Ecto neural progenitor cell (in vitro differentiated cells): ENCODE results near the gene ATXN1L.
"Not testable (repeated sequence)": the region's sequence is repeated elsewhere in the genome, so short reads cannot be mapped to it uniquely, and the experiment has no call there.

ENCODE experiments used
- DNase-seq: peaks from one replicate; pipeline ENCODE4 v3.0.0-alpha.2; 2018; ENCODE audit warnings: low spot score

Gene ATXN1L

DNA sequence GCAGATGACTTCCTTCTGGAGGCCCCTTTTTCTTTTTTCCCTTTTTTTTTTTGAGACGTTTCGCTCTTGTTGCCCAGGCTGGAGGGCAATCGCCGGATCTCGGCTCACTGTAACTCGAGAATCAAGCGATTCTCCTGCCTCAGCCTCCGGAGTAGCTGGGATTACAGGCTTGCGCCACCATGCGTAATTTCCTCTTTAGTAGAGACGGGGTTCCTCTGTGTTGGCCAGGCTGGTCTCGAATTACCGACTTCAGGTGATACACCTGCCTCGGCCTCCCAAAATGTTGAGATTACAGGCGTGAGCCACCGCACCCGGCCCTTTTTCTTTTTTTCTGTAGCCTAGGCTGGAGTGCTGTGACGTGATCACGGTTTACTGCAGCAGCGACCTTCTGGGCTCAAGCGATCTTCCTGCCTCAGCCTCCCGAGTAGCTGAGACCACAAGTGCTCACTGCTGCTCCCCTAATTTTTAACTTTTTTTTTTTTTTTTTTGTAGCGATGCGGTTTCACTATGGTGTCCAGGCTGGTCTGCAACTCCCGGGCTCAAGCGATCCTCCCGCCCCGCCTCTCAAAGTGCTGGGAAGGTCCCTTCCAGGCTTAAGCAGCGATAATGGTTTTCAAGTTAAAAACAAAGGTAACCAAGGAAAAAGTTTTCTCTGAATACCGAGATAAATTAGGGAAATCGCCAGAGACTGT, 48.6 kb downstream of the ATXN1L start:
- DNase-seq: peak; percentile 71

DNA sequence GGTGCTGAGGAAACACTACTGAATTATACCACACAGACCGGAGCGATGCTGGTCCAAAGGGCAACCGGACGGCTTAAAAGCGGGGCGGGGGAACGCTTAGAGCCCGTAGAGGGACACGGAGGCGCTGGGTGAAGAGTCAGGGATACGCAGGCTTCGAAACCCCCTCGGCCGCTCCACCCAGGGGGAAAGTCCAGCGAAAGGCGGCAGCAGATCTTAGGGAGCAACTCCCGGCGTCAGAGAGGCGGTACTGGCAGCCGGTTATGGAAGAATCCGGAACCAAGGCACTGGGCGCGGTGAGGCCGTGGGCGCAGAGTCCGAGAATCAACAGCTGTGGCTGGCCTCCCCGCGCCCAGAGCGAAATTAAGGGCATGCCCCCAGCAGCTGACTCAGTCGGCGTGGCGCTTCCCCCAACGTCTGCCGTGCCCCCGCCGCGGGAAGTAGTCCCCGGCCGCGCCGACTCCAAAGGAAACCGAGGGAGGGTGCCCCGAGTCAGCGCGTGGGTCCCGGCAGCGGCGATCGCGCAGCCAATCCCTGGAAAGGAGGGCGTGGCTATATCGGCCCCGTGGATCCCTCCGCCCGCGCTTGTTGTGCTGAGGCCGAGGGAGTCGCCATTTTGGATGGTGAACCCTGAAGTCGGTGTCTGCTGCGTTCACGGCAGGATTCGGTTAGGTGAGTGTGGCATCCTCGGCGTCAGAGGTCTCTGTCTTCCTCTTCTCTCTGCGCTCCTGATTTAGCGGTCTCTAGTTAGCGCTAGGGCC, 49.3 kb downstream of the ATXN1L start, which contains the start of gene IST1:
IST1 (plus strand) TSS at position 611 of the 758 bp plus-strand sequence. CDS start 20,110 bp downstream, outside the sequence.
- peak; percentile 98 for DNase-seq

DNA sequence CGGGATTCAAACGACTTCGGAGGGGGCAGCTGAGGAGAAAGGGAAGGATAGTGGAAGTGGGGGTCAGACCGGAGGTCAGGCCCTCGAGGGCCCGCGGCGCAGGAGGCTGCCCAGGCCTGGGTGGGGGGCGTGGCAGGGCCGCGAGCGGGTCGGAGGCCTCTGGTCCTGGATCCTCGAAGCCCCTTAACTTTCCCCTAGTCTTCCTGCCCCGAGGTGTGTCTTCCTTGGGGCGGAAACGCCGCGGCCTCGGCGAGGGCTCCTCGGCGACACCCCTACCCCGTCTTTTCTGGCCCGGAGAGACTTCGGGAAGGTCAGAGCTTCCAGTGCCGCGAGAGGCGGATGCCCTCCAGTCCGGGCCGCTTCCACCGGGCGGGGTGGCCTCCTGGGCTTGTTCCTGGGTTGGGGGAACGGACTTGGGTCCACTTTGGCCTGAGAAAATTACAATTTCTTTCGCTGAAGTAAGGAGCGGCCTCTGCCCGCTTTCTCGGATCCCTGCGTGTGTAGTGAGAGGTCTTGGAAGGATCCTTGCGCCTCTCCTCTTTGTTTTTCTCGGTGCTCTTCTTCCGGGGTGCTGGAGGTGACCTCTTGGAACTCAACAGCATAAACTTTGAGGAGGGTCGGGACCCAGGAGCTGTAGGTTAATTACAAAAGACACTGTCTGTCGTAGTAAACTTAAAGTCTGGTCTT, 50.0 kb downstream of the ATXN1L start:
- DNase-seq: no peak

GRCh38 chr16:71896764-71897368, 51.1 kb downstream of the ATXN1L start:
- DNase-seq: no peak

DNA sequence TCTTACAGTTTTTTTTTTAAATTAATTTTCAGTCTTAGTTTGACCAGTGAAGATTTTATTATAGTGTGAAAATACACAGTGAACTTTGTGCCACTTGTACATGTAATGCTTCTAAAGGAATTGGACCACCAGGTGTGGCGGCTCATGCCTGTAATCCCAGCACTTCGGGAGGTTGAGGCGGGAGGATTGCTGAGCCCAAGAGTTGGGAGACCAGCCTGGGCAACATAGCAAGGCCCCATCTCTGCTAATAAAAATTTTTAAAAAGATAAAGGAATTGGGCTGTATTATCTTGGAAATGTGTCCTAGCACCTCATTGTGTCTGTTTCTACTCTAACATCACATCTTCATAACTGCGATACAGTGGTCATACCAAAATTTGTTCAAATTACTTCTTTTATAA, 53.4 kb downstream of the ATXN1L start:
- DNase-seq: no peak

GRCh38 chr16:71902656-71903365, 57.0 kb downstream of the ATXN1L start:
- no peak for DNase-seq

DNA sequence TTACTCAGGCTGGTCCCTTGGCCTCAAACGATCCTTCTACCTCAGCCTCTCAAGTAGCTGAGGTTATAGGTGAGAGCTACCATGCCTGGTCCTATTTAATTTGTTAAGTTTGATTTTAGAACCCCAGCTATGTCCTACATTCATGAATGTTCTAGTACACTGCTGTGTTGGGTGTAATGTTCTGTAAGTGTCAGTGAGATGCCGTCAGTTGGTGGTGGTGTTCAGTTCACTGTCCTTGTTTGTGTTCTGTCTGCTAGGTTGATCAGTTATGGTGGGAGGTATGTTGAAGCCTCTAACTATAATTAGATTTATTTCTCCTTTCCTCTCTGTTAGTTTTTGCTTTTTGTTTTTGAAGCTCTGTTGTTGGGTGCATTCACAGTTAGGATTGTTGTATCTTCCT, 57.8 kb downstream of the ATXN1L start:
- no peak for DNase-seq

- DNase-seq: no peak
Measured at GRCh38 chr16:71904239-71904638, 58.5 kb downstream of the ATXN1L start.

GRCh38 chr16:71905765-71906164, 60.0 kb downstream of the ATXN1L start:
- not testable (repeated sequence) for DNase-seq
